ENCODE measurements around the gene LGR6. TPM values are rescaled to one million over a fixed set of nuclear protein-coding genes. Genes with fewer than 3 reads are reported as not detected.

Gene LGR6
- total and polyA plus RNA-seq, 2 experiments from 2014 or later, result 0.80 to 1.5 TPM

GRCh38 chr1:202281316-202282024 lies 87.9 kb downstream of the LGR6 start:
- Histone ChIP-seq H3K27me3 (no peaks in the 10 kb centered on the region), H3K9me2 (replicated peaks; ENCODE audit: insufficient read depth) (no peaks in the 10 kb centered on the region), H3K4me1 (ENCODE audit: insufficient read depth) (peaks cover 13% of the 10 kb centered on the region), H3K4me2 (no peak overlapping the region), H3K36me3 (replicated peaks; ENCODE audit: insufficient read depth, low read depth) (no peaks in the 10 kb centered on the region), H3K4me3 (no peak overlapping the region), H4K20me1 (ENCODE audit: insufficient read depth, poor library complexity, severe bottlenecking) (no peaks in the 10 kb centered on the region), H3K79me2 (no peaks in the 10 kb centered on the region), H3K9me3 (ENCODE audit: low read depth) (no peaks in the 10 kb centered on the region), H2AFZ (no peak overlapping the region), H3K27ac (no peak overlapping the region)
- no peak for DNase-seq (ENCODE audit: low spot score)
- no peak for TF ChIP-seq EZH2 (IDR thresholded peaks at IDR 0.05; ENCODE audit: borderline replicate concordance)
- TF ChIP-seq CTCF (IDR thresholded peaks at IDR 0.05; ENCODE audit: poor library complexity), result no peak
- no peak for TF ChIP-seq EZH2phosphoT487 (IDR thresholded peaks at IDR 0.05; ENCODE audit: low read depth, severe bottlenecking, unreplicated experiment)
- 70% methylated on average over 5 of the region's 5 CpGs for WGBS (ENCODE audit: low lambda C conversion rate, missing lambda C conversion rate)

- H3K4me3 ChIP-seq, result no peak overlapping the region
- TF ChIP-seq EZH2phosphoT487 (IDR thresholded peaks at IDR 0.05; ENCODE audit: low read depth, severe bottlenecking, unreplicated experiment), result no peak
- TF ChIP-seq CTCF (IDR thresholded peaks at IDR 0.05; ENCODE audit: poor library complexity), result no peak
- no peak for TF ChIP-seq EZH2 (IDR thresholded peaks at IDR 0.05; ENCODE audit: borderline replicate concordance)
- DNase-seq (ENCODE audit: low spot score), result no peak
- H3K9me3 ChIP-seq (ENCODE audit: low read depth), result no peaks in the 10 kb centered on the region
- no peak overlapping the region for H3K27ac ChIP-seq
- H2AFZ ChIP-seq, result no peak overlapping the region
- no peak overlapping the region for H3K4me2 ChIP-seq
- no peaks in the 10 kb centered on the region for H4K20me1 ChIP-seq (ENCODE audit: insufficient read depth, poor library complexity, severe bottlenecking)
- H3K4me1 ChIP-seq (ENCODE audit: insufficient read depth), result peaks cover 18% of the 10 kb centered on the region
- 82% methylated on average over 5 of the region's 5 CpGs for WGBS (ENCODE audit: low lambda C conversion rate, missing lambda C conversion rate)
- no peaks in the 10 kb centered on the region for H3K36me3 ChIP-seq (replicated peaks; ENCODE audit: insufficient read depth, low read depth)
- H3K27me3 ChIP-seq, result no peaks in the 10 kb centered on the region
- H3K79me2 ChIP-seq, result no peaks in the 10 kb centered on the region
- no peaks in the 10 kb centered on the region for H3K9me2 ChIP-seq (replicated peaks; ENCODE audit: insufficient read depth)
Measured at GRCh38 chr1:202282025-202282371, 88.4 kb downstream of the LGR6 start.

GRCh38 chr1:202282596-202283283 lies 89.1 kb downstream of the LGR6 start:
- H3K79me2 ChIP-seq, result no peaks in the 10 kb centered on the region
- 92% methylated on average over 7 of the region's 7 CpGs for WGBS (ENCODE audit: low lambda C conversion rate, missing lambda C conversion rate)
- no peaks in the 10 kb centered on the region for H3K36me3 ChIP-seq (replicated peaks; ENCODE audit: insufficient read depth, low read depth)

More at GRCh38 chr1:202282596-202283283, 89.1 kb downstream of the LGR6 start:
- H3K4me3 ChIP-seq, result no peak overlapping the region
- H3K4me1 ChIP-seq (ENCODE audit: insufficient read depth), result peaks cover 22% of the 10 kb centered on the region
- no peaks in the 10 kb centered on the region for H3K9me2 ChIP-seq (replicated peaks; ENCODE audit: insufficient read depth)
- no peak overlapping the region for H2AFZ ChIP-seq
- no peak for DNase-seq (ENCODE audit: low spot score)
- no peak overlapping the region for H3K4me2 ChIP-seq
- H3K9me3 ChIP-seq (ENCODE audit: low read depth), result no peaks in the 10 kb centered on the region
- H3K27me3 ChIP-seq, result no peaks in the 10 kb centered on the region
- H4K20me1 ChIP-seq (ENCODE audit: insufficient read depth, poor library complexity, severe bottlenecking), result no peaks in the 10 kb centered on the region
- no peak for TF ChIP-seq CTCF (IDR thresholded peaks at IDR 0.05; ENCODE audit: poor library complexity)
- TF ChIP-seq EZH2phosphoT487 (IDR thresholded peaks at IDR 0.05; ENCODE audit: low read depth, severe bottlenecking, unreplicated experiment), result no peak
- TF ChIP-seq EZH2 (IDR thresholded peaks at IDR 0.05; ENCODE audit: borderline replicate concordance), result no peak
- H3K27ac ChIP-seq, result no peak overlapping the region

Measured in hepatocyte (in vitro differentiated cells).